A673 (cell line): ENCODE data around the gene APC2. TPM values are rescaled to one million over a fixed set of nuclear protein-coding genes. Genes with fewer than 3 reads are reported as not detected.

Experiments
- BruUV-seq: library from RNA; stranded (reverse); fragments of 400-500 nt; replicated peaks from 2 replicates; lab custom pipeline; 2021; lab: Mats Ljungman, UMichigan
- CTCF ChIA-PET: fragments of 300-600 bp; sonication (Branson Sonifier 250); formaldehyde crosslinking; loops from one replicate; lab custom pipeline; 2022; ENCODE audit warnings: antibody characterized with exemption; lab: Charles Lee
- POLR2A ChIA-PET: fragments of 300-600 bp; sonication (Branson Sonifier 250); formaldehyde crosslinking; loops from one replicate; lab custom pipeline; 2022; ENCODE audit warnings: antibody characterized with exemption; ENCODE audit not compliant: low non-redundant PET; lab: Charles Lee
- DNase-seq: peaks from one replicate; pipeline ENCODE4 v3.0.0-alpha.2; 2015; ENCODE audit warnings: low spot score
- H3K27ac ChIP-seq: fragments of 200-600 bp; sonication (generic); 2 replicates; pipeline ENCODE4 v1.5.1; 2016; ENCODE audit warnings: mixed run types, low read depth, mild to moderate bottlenecking, mixed read lengths, antibody characterized with exemption, low read length; ENCODE audit not compliant: poor library complexity, severe bottlenecking
- H3K27me3 ChIP-seq: fragments of 200-600 bp; sonication (generic); replicated peaks from 2 replicates; pipeline ENCODE4 v1.6.1; 2017; ENCODE audit warnings: mixed run types, low read depth, mild to moderate bottlenecking, mixed read lengths, antibody characterized with exemption, low read length; ENCODE audit not compliant: insufficient read depth, poor library complexity
- H3K36me3 ChIP-seq: fragments of 200-600 bp; sonication (generic); 2 replicates; pipeline ENCODE4 v1.6.1; 2016; ENCODE audit warnings: mixed run types, mild to moderate bottlenecking, mixed read lengths, antibody characterized with exemption, low read length; ENCODE audit not compliant: insufficient read depth, poor library complexity, severe bottlenecking
- H3K4me1 ChIP-seq: fragments of 200-600 bp; sonication (generic); 2 replicates; pipeline ENCODE4 v1.6.1; 2017; ENCODE audit warnings: mixed run types, mild to moderate bottlenecking, mixed read lengths, antibody characterized with exemption, low read length; ENCODE audit not compliant: insufficient read depth, poor library complexity, severe bottlenecking
- H3K4me3 ChIP-seq: fragments of 200-600 bp; sonication (generic); 2 replicates; pipeline ENCODE4 v1.5.1; 2016; ENCODE audit warnings: low read depth, mixed run types, mild to moderate bottlenecking, mixed read lengths, low read length; ENCODE audit not compliant: poor library complexity, severe bottlenecking
- H3K9me3 ChIP-seq: fragments of 200-600 bp; sonication (generic); 2 replicates; pipeline ENCODE4 v1.6.1; 2016; ENCODE audit warnings: mixed run types, low read depth, mild to moderate bottlenecking, mixed read lengths, antibody characterized with exemption, low read length; ENCODE audit not compliant: poor library complexity, severe bottlenecking
- EZH2 ChIP-seq: fragments of 200-600 bp; sonication (generic); IDR thresholded peaks from 2 replicates; pipeline ENCODE4 v1.6.1; 2017; ENCODE audit warnings: borderline replicate concordance, low read depth, mild to moderate bottlenecking, mixed read lengths, antibody characterized with exemption, low read length; ENCODE audit not compliant: poor library complexity, severe bottlenecking
- intact Hi-C: fragments of 100-400 bp; cut with micrococcal nuclease; formaldehyde crosslinking; loops from one replicate; pipeline ENCODE4 v1.10.0; 2022; ENCODE audit not compliant: unreplicated experiment
- total RNA-seq: library from RNA; stranded (reverse); gene quantifications from 2 replicates; pipeline ENCODE4 v1.2.3, GENCODE V29; 2021
- TF ChIP-seq, protein P1 (sequence below): fragments of 300-800, 200-600 bp; sonication (generic); conservative IDR thresholded peaks from 2 replicates; pipeline ENCODE4 v1.5.1; 2017; ENCODE audit warnings: low read depth, mild to moderate bottlenecking, antibody characterized with exemption, low read length, moderate library complexity, mixed read lengths

The APC2 gene
- total RNA-seq, 1 experiment from 2014 or later: 1.3 TPM

DNA sequence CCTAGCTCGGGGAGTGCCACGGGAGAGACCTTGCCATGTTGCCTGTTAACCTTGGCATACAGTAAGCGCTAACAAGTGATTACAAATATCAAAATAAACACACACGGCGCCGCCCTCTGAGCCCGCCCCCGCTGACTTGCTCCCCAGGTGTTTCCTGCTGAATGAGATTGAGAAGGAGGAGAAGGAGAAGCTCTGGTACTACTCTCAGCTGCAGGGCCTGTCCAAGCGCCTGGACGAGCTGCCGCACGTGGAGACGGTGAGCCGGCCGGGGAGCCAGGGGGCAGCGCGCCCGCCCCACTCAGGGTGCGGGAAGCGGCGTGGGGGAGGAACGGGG, 5.0 kb downstream of the APC2 start:
- ChIA-PET CTCF (interaction anchor here (0.6 kb wide), 1 partner anchor 91 kb away, joined by 4 read pairs; no protein-coding TSS in a partner anchor), POLR2A (interaction anchor here (0.5 to 0.6 kb wide), 2 partner anchors 18 to 673 kb away, joined by 6 to 10 read pairs; no protein-coding TSS in a partner anchor)
- Histone ChIP-seq H3K27me3 (peaks cover 26% of the 10 kb centered on the region), H3K4me1 (peaks cover 29% of the 10 kb centered on the region), H3K36me3 (no peaks in the 10 kb centered on the region), H3K27ac (no peak overlapping the region), H3K4me3 (no peak overlapping the region), H3K9me3 (no peaks in the 10 kb centered on the region)
- TF ChIP-seq EZH2: no peak
- TF ChIP-seq, protein P1, sequence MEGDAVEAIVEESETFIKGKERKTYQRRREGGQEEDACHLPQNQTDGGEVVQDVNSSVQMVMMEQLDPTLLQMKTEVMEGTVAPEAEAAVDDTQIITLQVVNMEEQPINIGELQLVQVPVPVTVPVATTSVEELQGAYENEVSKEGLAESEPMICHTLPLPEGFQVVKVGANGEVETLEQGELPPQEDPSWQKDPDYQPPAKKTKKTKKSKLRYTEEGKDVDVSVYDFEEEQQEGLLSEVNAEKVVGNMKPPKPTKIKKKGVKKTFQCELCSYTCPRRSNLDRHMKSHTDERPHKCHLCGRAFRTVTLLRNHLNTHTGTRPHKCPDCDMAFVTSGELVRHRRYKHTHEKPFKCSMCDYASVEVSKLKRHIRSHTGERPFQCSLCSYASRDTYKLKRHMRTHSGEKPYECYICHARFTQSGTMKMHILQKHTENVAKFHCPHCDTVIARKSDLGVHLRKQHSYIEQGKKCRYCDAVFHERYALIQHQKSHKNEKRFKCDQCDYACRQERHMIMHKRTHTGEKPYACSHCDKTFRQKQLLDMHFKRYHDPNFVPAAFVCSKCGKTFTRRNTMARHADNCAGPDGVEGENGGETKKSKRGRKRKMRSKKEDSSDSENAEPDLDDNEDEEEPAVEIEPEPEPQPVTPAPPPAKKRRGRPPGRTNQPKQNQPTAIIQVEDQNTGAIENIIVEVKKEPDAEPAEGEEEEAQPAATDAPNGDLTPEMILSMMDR: no peak
- peak; percentile 57 for DNase-seq
- intact Hi-C loops: no loop called here
- no TSS peak for BruUV-seq

DNA sequence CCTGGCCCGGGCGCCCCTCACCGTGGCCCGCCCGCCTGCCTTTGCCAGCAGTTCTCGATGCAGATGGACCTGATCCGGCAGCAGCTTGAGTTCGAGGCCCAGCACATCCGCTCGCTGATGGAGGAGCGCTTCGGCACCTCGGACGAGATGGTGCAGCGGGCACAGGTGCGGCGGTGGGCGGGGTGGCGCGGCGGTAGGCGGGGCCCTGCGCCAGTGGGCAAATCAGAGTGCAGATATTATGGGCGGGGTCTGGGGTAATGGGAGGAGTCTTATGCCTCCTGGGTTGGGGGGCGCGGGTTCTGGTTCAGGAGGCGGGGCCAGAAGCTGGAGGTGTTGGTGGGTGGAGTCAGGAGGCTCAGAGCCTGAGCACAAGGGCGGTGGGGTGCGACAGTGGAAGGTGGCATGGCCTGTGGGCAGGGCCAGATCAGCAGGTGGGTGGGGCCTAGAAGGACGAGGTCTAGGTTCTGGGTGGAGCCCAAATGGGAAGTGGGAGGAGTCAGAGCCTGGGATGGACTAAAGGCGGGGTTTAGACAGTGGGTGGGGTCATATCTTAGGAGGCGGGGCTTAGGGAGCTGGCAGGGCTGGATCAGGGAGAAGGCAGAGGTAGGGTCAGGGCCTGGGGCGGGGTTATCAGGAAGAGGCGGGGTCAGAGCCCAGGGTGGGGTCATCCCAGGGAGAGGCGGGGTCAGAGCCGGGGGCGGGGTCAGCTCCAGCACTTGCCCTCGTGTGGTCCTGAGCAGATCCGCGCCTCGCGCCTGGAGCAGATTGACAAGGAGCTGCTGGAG, 5.6 kb downstream of the APC2 start:
- TF ChIP-seq, protein P1: no peak
- TF ChIP-seq EZH2: no peak

DNA sequence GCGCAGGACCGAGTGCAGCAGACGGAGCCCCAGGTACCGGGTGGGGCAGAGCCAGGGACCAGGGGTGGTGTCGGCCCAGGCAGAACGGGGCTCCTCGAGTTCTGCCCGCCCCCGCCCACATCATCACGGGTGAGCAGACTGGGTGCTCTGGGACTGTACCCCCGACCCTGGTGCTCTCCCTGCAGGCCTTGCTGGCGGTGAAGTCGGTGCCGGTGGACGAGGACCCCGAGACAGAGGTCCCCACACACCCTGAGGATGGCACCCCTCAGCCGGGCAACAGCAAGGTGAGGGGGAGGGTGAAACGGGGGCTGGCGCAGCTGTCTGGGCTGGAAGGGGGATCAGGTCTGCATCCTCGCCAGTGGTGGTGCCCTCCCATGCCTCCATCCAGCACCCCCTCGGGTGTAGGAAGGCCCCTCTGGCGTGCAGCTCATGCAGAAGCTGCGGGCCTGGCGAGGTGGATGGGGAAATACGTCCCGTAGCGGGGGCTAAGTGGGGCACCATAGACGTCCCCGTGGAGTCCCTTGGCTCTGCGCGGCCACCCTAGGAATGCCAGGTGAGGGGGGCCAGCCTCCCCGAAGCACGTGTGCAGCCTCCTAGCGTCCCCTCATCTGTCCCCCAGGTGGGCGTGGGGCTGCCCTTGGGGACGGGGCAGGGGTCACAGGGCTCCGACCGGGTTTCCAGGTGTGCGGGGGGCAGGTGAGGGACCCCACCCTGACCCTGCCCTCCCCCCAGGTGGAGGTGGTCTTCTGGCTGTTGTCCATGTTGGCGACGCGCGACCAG, 6.4 kb downstream of the APC2 start:
- Histone ChIP-seq H3K36me3 (no peaks in the 10 kb centered on the region), H3K9me3 (no peaks in the 10 kb centered on the region), H3K27ac (no peak overlapping the region), H3K4me3 (no peak overlapping the region), H3K4me1 (peaks cover 29% of the 10 kb centered on the region), H3K27me3 (peaks cover 13% of the 10 kb centered on the region)
- POLR2A ChIA-PET: no interaction called here
- intact Hi-C loops: no loop called here
- BruUV-seq: no TSS peak
- no peak for TF ChIP-seq EZH2
- TF ChIP-seq, protein P1: no peak
- no peak for DNase-seq
- CTCF ChIA-PET: no interaction called here

More for the DNA sequence above, 5.6 kb downstream of the APC2 start:
- intact Hi-C loops: no loop called here
- peak; percentile 77 for DNase-seq
- Histone ChIP-seq H3K36me3 (no peaks in the 10 kb centered on the region), H3K4me1 (peaks cover 29% of the 10 kb centered on the region), H3K4me3 (no peak overlapping the region), H3K27ac (no peak overlapping the region), H3K27me3 (peaks cover 21% of the 10 kb centered on the region), H3K9me3 (no peaks in the 10 kb centered on the region)
- no TSS peak for BruUV-seq
- CTCF ChIA-PET: interaction anchor here (0.5 to 0.6 kb wide), 2 partner anchors 11 to 90 kb away, joined by 4 to 6 read pairs; no protein-coding TSS in a partner anchor
- POLR2A ChIA-PET: interaction anchor here (0.5 to 0.6 kb wide), 2 partner anchors 17 to 673 kb away, joined by 6 to 10 read pairs; no protein-coding TSS in a partner anchor
